ENCODE measurements around the gene MYT1.

Gene MYT1

DNA sequence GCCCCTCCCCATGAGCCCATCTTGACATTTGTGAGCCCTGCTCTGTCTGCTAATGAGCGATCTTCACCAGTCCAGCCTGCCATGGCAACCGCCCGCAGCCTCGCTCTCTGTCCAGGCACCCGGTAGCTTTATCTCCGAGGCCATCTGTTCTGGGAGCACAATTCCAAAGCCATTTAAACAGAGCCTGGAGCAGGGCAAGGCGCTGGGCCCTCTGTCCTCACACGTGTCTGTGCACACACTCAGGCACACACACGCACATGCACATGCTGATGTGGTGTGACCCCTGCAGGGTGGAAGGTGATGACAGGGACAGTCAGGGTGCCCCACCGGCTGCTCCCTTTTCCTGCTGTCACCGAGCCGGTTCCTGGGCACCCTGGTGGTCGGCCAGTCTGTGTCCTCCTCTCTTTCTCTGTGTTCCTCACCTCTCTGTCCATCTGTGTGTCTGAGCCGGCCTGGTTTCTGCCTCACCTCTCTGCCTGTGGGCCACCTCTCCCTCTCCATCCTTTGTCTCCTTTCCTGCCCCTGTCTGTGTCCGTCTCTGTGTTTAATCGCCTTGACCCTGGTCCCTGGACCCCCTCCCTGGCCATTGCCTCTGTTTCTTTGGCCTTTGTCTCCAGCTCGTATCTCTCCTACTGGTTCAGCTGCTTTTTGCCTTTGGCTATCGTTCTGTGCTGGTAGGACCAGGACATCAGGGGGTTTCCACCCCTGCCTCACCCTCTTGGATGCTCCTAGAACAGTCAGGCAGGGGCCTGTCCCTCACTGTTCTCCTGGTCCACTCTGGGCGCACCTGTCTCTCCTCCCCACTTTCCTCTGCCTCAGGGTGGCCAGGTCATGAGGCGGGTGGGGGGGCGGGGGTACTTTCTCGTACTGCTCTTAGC lies 8.8 kb upstream of the MYT1 start:
- no peak for DNase-seq

DNA sequence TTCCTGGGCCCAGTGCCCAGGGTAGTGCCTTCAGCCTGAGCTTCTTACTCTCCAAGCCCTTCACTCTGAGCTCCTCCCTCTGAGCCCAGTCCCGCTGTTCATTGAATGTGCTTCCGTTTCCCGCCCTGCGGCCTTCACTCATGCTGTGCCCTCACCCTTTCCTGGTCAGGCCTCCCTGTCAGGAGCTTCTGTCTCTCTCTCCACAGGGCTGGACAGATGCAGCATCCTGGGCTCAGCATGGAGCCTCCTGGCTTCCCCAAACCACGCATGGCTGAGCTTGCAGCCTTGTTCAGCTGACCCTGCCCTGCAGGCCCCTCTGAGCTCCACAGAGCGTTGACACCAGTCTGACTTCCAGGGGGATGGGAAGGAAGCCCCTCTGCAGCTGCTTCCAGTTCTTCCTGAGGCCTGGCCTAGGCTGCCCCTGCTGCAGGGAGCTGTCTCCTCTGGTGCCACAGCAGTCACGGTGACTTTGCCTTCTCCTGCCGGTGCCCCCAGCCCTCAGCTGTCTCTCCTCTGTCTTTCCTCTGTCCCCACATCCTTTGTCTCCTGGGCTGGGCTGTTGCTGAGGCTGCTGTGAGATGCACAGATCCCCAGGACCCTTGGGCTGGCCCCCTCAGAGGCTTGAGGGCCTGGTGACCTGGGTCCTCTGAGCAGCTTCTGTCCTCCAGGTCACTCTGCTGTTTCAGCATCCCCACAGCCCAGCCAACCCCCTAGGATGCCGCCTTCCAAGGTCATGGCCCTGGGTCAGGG lies 7.9 kb upstream of the MYT1 start:
- no peak for DNase-seq

DNA sequence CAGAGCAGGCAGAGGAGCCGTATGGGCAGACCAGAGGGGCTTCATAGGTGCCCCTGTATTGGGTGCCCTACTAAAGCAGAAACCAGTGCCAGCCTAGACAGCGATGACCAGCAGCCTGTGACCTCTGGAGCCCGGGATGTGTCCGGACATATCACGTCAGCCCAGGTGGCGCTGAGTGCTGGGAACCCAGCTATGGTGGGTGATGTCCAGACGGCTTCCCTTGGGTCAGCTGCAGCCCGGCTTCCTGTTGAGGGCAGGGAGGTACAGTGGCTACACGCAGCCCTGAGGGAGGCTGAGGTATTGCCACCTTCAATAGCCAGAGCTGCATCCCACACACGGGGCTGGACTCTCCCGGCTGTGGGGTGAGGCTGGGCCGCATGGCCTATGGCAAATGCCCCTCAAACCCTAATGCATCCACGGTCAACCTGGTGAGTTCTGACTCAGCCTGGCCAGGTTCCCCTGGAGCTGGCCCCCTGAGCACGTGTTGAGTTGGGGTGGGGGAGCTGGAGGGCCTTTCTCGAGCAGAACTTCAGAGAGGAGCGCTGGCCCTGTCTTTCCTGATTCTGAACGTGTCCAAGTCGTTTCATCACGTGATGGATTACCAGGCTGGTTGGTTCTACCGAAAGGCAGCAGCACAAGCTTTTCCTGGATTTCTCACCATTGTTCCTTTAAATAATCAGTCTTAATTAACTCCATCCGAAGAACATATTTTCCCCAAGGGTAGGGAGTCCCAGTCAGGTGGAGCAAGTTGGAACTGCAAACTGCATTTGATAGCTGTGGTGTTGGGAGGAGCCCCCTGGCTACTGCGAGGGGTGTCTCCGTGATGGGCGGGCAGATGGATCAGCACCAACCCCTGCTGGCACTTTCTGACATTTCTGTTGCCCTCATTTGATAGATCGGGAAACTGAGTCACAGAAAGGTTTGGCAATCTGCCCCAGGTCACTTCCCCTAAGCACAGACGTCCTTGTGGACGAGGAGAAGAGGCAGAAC lies 7.1 kb upstream of the MYT1 start:
- no peak for DNase-seq

DNA sequence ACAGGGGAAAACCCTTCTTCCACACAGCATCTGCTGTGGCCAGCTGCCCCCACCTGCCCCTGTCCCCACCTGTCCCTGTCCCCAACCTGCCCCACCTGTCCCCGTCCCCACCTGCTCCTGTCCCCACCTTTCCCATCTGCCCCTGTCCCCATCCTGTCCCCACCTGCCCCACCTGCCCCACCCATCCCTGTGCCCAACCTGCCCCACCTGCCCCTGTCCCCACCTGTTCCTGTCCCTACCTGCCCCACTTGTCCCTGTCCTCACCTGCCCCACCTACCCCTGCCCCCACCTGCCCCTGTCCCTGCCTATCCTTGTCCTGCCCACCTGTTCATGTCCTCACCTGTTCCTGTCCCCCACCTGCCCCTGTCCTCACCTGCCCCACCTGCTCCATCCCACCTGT lies 6.4 kb upstream of the MYT1 start:
- DNase-seq, result no peak

DNA sequence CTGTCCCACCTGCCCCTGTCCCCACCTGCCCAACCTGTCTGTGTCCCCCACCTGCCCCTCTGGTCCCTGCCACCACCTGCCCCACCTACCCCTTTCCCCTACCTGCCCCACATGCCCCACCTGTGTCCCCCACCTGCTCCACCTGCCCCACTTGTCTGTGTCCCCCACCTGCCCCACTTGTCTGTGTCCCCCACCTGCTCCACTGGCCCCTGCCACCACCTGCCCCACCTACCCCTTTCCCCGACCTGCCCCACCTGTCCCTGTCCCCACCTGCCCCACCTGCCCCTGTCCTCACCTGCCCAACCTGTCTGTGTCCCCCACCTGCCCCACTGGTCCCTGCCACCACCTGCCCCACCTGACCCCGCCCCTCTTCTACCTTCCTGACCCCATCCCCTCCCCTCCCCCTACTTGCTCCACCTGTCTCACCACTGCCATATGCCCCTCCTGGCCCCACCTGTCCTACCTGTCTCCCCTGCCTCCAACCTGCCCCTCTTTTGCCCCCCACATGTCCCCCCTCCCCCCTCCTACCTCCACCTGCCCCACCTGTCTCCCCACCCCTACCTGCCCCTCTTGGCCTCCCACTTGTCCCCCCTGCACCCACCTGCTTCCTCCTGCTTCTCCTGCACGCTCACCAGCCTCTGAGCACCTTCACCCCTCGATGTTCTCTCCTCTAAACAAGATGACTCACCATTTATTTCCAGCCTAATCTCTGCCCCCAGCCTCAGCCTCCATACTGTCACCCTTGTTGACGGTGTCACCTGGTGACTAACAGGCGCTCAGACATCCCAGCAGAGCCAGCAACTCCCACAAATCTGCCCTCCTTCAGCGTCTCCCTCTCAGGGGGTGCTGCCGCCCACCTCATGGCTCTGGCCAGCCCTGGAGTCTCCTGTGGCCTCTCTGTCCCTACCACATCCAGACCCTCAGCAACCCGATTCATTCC lies 5.6 kb upstream of the MYT1 start:
- no peak for DNase-seq

DNA sequence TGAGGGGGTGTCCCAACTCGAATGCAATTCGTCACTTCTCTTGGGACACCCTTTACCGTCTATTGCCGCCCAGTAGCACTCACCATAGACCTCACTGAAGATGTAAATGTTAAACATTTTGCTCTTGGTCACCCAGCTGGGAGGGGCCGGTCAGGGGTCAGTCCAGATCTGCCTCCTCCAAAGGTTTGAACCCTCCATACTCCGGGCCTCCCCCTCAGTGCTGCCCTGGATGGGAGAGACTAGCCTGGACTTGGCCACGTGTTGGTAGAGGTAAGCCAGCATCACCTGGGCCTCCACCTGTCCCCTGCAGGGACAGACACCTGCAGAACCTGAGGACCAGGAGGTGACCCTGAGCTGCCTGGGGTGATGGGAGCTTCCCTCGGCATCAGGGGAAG lies 5.0 kb upstream of the MYT1 start:
- no peak for DNase-seq

DNA sequence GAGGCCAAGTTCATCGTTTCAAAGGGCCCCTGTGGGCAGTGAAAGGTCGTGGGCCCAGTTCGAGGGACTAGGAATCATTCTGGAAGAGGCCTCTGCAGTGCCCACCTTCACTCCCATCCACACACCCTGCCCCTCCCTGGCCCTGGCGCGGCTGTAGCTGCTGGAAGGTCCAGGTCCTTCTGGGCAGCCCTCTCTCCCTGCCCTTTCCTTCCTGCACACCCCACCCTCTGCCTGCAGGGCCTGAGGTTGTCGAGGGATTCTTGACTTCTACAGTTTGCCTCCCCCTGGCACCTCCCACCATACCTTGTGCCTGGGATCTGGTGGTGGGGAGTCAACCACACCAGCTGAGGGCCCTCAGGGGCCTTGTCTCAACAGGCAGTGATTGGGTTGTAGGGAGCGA lies 4.5 kb upstream of the MYT1 start:
- DNase-seq, result no peak

DNA sequence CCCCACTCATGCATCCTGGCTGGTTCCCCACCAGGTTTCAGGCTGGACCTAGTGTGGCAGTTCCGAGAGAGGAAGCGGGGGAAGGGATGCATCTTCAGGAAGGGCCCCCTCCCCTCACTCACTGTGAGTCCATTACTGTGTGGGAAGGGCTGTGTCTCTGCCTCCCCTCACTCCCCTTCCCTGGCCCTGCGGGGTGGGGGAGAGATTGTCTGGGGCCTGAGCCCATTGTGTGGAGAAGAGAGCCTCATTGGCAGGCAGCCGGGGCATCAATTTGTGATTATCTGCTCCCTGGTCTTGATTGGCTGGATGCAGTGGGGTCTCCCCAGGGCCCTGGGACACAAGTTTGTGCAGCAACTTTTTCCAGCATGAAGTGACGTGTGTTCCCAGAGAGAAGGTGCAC lies 4.1 kb upstream of the MYT1 start:
- no peak for DNase-seq

DNA sequence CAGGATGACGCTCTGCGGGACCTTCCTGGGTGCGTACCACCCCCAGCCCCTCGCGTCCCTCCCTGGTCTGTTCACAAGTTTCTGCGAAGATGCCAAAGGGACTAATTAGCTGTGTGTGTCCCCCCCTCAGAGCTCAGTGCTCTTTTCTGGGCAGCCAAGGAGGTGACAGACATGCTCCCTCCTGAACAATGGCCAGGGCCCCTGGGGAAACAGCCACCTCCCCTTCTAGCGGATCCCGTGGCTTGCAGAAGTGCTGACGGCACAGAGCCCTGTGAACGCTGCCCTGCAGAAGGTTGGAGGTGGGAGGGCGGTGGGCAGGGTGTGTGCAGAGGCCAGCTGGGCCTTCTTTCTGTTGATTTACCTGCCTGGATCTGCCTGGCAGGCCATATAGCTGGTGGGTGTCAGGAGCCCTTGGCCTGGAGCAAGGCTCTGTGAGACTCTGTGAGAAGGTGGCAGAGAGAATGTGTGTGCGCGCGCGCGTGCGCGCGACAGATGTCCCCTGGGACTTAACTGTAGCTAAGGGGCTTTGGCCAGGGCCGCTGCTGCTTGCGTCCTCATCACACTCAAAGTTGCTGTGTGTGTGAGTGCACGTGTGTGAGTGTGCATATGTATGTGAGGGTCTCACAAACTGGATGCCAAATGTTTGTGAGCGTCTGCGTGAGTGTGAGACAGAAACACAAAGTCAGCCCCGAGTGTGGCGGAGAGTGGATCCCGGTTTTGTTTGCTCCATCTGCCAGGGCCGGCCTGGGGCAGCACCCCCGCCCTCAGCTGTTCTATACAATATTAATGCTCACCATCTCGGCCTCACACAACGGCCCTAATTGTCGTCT lies 3.5 kb upstream of the MYT1 start:
- DNase-seq, result no peak

DNA sequence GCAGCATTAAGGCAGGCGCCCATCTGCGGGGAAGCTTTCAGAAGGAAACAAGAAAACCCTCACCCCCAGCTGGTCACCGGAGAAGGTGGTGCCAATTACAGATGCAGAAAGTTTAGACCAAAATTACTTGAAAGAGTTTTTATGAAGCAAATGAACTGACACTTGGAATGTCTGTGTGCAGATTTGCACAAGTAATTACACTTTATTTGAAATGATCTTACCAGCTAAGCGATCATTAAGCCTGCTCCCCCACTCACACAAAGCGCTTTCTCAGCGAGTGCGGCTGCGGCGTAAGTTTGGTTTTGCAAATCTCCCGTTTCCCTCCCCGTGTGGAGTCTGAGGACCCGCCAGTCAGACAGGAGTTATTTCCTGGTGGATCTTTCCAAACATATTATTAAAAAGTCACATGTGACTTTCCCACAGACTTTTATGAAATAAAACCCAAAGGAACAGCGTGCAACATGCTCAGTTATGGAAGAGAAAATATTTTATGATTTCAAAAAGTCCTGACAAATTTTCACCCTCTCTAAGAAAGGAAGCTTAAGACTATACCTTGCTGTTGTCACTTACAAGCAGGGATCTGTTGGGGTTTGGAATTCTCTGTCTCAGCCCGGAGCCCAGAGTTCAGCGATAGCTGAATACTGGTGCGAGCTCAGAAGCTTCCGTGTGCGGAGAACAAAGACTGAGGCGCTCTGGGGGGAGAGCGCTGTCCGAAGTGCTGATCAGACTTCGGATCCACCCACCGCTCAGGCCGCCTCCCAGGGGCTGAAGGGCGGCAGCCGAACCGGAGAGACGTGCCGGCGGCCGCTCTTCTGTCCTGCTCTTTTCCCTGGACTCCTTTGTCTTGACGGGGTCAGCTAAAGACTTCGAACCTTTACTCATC lies 2.7 kb upstream of the MYT1 start:
- DNase-seq, result no peak

DNA sequence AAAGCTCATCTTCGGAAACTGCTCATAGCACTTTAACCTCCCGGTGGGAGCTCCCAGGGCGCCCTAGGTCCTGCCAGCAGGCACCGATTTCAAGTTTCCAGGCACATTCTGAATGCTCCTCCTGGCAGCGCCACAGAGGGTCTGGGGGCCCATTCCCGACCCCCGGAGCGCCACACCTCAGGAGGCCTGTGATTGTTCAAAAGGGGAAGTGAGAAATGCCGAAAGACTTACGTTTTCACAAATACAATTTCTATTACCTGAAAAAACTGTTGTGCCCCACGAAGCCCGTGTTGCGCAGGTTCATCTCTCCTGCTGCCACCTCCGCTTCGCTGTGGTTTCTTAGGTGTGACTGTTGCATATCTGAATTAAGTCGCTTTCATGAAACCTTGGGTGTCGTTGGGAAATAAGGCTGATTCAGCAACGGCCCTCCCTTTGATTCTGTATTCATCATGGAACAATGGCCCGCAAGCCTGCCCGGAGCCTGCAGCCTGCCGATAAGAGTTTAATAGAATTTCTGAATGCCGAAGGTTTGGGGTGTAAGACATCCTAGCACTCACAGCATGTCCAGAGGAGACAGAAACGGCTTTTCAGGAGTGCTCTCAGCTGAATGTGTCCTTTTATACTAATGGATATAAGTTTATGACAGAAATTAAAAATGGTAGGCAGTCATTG lies 1.9 kb upstream of the MYT1 start:
- no peak for DNase-seq

DNA sequence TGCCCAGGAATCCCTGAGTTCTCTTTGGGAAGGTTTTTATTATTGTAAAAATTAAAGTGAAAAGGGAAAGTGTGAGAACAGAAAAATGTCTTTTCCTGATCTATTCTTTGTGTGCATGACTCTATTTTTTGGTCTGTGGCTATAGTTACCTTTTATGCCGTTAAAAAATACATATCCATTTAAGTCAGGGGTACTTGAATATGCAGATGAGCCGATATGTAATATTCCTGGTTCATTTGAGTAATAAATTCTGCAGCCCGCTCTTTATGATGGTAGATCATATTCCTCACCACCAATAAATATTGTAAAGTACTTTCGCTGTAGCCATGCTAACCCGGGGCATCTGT lies 503 bp upstream of the MYT1 start:
- DNase-seq, result no peak

DNA sequence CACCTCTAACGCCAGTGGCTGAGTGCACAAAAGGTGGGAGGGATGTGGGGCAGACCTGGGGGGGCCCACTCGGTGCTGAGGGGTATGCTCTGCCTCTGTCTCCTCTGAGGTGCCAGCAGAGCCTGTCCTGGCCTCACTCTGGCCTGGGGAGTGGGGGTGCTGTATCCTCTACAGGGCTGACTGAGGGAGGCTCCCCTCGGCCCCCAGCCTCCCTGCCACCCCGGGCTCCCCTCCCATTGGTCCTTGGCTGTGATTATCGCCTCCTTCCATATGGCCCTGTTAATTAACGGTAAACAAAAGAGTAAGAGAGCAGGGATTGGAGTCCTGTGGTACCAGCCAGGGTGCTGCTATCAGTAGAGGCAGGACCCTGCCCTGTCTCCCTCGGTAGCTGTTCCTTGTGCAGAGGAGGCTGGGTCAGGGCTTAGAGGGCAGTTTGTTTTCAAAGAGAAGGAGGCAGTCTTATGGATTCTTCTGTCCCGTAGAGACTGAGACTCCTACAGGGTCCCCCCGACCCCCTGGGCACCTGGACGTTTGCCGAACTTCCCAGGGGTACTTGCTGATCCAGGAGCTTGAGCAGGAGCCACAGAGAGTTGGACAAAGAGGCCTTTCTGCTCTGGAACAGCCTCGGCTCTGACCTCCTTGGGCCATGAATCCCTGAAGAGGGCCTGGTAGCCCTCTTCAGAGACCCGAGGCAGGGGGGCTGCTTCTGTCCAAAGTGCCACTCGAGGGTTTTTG lies 1.8 kb downstream of the MYT1 start:
- DNase-seq, result no peak

DNA sequence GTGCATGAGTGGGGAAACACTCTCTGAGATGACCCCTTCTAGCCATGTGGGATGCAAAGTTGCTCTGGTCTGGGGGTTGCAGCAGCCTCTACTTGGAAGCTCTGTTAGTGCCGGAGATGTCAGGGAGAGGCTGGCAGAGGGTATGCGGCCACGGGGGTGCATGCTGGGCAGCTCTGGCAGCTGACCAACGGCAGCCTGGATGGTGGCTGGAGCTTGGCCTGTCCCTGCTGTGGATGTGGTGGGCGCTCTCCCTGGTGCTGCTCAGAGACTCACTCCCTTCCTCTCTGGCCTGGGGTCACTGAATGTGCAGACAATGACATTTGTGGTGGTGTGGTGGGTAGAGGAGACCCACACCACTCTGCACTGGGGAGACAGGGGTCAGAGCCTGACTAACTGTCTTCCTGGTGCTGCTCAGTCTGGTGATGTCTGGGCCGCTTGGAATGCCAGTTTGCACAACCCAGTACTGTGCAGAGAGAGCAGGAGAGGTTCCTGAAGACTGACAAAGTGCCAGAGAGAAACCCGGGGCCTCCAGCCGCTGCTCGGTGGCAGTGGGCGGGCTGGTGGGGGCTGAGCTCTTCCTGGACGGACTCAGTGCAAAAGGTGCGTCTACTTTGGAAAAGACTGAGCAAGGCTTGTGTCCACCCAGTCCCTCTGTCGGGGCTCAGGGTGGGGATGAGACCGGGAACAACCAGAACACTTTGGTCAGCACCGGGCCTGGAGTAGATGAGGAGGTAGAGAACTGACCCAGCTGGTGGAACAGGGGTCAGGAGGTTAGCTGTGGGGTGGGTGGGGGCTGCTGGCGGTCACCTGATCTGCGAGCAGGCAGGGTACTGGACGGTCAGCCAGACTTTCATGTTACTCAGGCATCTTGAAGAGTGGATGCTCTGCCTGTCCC lies 2.7 kb downstream of the MYT1 start:
- no peak for DNase-seq

DNA sequence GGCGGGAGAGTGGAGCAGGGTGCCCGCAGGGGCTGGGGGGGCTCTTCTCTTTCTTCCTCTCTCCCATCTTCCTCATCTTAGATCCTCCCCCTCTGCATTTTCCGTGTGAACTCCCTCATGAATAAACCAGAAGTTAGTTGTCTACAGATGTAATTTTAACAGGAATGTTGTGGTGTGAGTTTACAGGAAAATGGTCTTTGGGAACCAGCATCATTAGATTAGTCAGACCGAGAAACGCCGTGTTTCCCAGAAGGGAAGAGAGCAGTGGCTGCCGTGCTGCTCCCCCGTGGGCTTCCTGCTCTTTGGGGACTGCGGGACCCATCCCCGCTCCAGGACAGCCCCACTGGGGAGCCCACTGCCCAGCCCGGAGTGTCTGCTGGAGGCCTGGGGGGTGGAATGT lies 3.4 kb downstream of the MYT1 start:
- no peak for DNase-seq

DNA sequence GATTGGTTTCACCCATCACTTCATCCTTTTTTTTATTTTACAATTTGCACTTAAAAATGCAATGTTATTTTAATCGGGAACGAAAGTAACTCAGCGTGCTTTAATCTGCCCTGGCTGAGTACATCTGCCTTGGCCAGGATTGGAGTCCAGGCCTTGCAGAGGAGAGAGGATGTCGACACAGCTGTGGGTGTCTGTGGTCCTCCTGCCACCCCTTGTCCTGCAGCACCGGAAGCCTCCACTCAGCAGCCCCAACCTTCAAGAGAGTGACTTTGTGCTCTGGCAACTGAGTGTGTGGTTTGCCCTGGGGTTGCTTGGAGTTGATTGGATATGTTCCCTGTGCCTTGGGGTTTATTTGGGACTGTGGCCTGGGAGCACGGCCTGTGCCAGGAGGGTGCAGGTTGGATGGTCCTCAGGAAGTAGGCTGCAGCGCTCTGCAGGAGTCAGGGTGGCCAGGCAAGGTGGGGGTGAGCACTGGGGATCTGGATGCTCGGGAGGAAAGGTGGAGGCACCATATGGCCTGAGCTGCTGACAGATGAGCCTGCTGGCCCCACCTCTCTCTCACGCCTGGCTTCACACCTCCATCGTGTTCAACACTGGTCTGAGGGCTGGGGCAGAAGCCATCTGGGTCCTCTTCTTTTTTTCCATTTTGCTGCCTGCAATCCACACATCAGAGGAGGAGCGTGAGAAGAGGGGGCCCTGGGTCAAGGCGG lies 4.3 kb downstream of the MYT1 start:
- no peak for DNase-seq

DNA sequence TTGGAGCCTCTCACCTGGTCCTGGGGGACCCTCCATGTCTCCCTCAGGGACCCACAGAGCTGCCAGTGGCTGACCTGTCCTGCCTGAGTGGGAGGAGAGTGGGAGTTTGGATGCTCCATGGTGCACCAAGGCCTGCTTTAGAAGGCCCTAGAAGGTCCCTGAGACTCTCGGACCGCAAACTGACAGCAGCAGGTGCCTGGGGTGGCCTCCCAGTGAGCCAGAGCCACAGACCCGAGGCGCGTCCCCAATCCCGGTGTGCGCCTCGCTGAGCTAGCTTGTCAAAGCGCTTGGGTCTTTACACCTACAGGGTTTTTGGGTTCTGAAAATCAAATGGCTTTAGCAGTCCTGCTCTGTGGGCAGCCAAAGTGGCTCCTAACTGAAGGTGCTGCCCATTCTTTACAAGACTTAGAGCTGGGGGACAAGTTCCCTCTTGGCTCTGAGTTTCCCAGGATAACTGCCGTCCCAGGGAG lies 4.9 kb downstream of the MYT1 start:
- DNase-seq, result no peak

All from activated CD4-positive, alpha-beta T cell treated with anti-CD3 and anti-CD28 coated beads for 1 hour (primary cell).